HEK293 (cell line): ENCODE results near the gene LRRC59.

Experiments
- GFI1B ChIP-seq: fragments of 450-650 bp; formaldehyde crosslinking; IDR thresholded peaks from 2 replicates; pipeline ENCODE4 v1.5.1; 2016; ENCODE audit warnings: missing biosample characterization, missing genetic modification characterization
- HIC1 ChIP-seq: fragments of 450-650 bp; formaldehyde crosslinking; IDR thresholded peaks from 2 replicates; pipeline ENCODE4 v1.5.1; 2016; ENCODE audit warnings: missing biosample characterization, missing genetic modification characterization
- OSR2 ChIP-seq: fragments of 450-650 bp; formaldehyde crosslinking; IDR thresholded peaks from 2 replicates; pipeline ENCODE4 v1.5.1; 2016; ENCODE audit warnings: missing biosample characterization, missing genetic modification characterization
- OVOL3 ChIP-seq: fragments of 450-650 bp; formaldehyde crosslinking; IDR thresholded peaks from 2 replicates; pipeline ENCODE4 v1.5.1; 2016; ENCODE audit warnings: missing biosample characterization, missing genetic modification characterization
- PRDM6 ChIP-seq: fragments of 450-650 bp; formaldehyde crosslinking; IDR thresholded peaks from 2 replicates; pipeline ENCODE4 v1.5.1; 2017; ENCODE audit warnings: missing biosample characterization, missing genetic modification characterization
- TRIM28 ChIP-seq: IDR thresholded peaks from 2 replicates; pipeline ENCODE4 v1.6.1; 2011; ENCODE audit warnings: low read length, control low read depth, borderline replicate concordance
- ZBTB7A ChIP-seq: fragments of 450-650 bp; formaldehyde crosslinking; IDR thresholded peaks from 2 replicates; pipeline ENCODE4 v1.5.1; 2016; ENCODE audit warnings: low read depth, missing biosample characterization, missing genetic modification characterization
- ZFP41 ChIP-seq: fragments of 450-650 bp; formaldehyde crosslinking; IDR thresholded peaks from 2 replicates; pipeline ENCODE4 v1.5.1; 2016; ENCODE audit warnings: missing biosample characterization, missing genetic modification characterization, borderline replicate concordance
- ZIC2 ChIP-seq: fragments of 450-650 bp; formaldehyde crosslinking; IDR thresholded peaks from 2 replicates; pipeline ENCODE4 v1.5.1; 2016; ENCODE audit warnings: missing biosample characterization, missing genetic modification characterization
- ZNF10 ChIP-seq: fragments of 450-650 bp; formaldehyde crosslinking; IDR thresholded peaks from 2 replicates; pipeline ENCODE4 v1.5.1; 2017; ENCODE audit warnings: missing biosample characterization, missing genetic modification characterization
- ZNF148 ChIP-seq: fragments of 450-650 bp; formaldehyde crosslinking; IDR thresholded peaks from 2 replicates; pipeline ENCODE4 v1.5.0; 2017; ENCODE audit warnings: missing biosample characterization, missing genetic modification characterization, borderline replicate concordance
- ZNF16 ChIP-seq: fragments of 450-650 bp; formaldehyde crosslinking; IDR thresholded peaks from 2 replicates; pipeline ENCODE4 v1.5.1; 2016; ENCODE audit warnings: low read depth, missing biosample characterization, missing genetic modification characterization
- ZNF223 ChIP-seq: fragments of 450-650 bp; formaldehyde crosslinking; IDR thresholded peaks from 2 replicates; pipeline ENCODE4 v1.5.1; 2016; ENCODE audit warnings: missing biosample characterization, missing genetic modification characterization
- ZNF292 ChIP-seq: fragments of 450-650 bp; formaldehyde crosslinking; IDR thresholded peaks from 2 replicates; pipeline ENCODE4 v1.5.1; 2016; ENCODE audit warnings: low read depth, missing biosample characterization, missing genetic modification characterization, borderline replicate concordance
- ZNF391 ChIP-seq: fragments of 450-650 bp; formaldehyde crosslinking; IDR thresholded peaks from 2 replicates; pipeline ENCODE4 v1.5.1; 2016; ENCODE audit warnings: low read depth, missing biosample characterization, missing genetic modification characterization, borderline replicate concordance
- ZNF513 ChIP-seq: fragments of 450-650 bp; IDR thresholded peaks from 2 replicates; pipeline ENCODE4 v1.5.1; 2018; ENCODE audit warnings: missing biosample characterization, missing genetic modification characterization
- ZNF521 ChIP-seq: fragments of 450-650 bp; formaldehyde crosslinking; IDR thresholded peaks from 2 replicates; pipeline ENCODE4 v1.5.1; 2017; ENCODE audit warnings: missing biosample characterization, mild to moderate bottlenecking, missing genetic modification characterization
- ZNF610 ChIP-seq: fragments of 450-650 bp; formaldehyde crosslinking; IDR thresholded peaks from 2 replicates; pipeline ENCODE4 v1.5.1; 2016; ENCODE audit warnings: missing biosample characterization, missing genetic modification characterization, borderline replicate concordance
- ZNF629 ChIP-seq: fragments of 450-650 bp; formaldehyde crosslinking; IDR thresholded peaks from 2 replicates; pipeline ENCODE4 v1.5.1; 2017; ENCODE audit warnings: missing biosample characterization, missing genetic modification characterization
- ZNF654 ChIP-seq: fragments of 450-650 bp; formaldehyde crosslinking; IDR thresholded peaks from 2 replicates; pipeline ENCODE4 v1.5.1; 2016; ENCODE audit warnings: low read depth, missing biosample characterization, missing genetic modification characterization
- ZNF670 ChIP-seq: fragments of 450-650 bp; formaldehyde crosslinking; IDR thresholded peaks from 2 replicates; pipeline ENCODE4 v1.5.1; 2016; ENCODE audit warnings: missing biosample characterization, missing genetic modification characterization, low read depth
- ZNF747 ChIP-seq: fragments of 450-650 bp; formaldehyde crosslinking; IDR thresholded peaks from 2 replicates; pipeline ENCODE4 v1.5.1; 2016; ENCODE audit warnings: missing biosample characterization, missing genetic modification characterization
- TF ChIP-seq, protein P1 (sequence below): fragments of 450-650 bp; formaldehyde crosslinking; IDR thresholded peaks from 2 replicates; pipeline ENCODE4 v1.5.1; 2017; ENCODE audit warnings: missing biosample characterization, mild to moderate bottlenecking, missing genetic modification characterization, moderate library complexity

LRRC59 gene

GRCh38 chr17:50362661-50363060, 34.7 kb downstream of the LRRC59 start (continued):
- TF ChIP-seq, protein P1, sequence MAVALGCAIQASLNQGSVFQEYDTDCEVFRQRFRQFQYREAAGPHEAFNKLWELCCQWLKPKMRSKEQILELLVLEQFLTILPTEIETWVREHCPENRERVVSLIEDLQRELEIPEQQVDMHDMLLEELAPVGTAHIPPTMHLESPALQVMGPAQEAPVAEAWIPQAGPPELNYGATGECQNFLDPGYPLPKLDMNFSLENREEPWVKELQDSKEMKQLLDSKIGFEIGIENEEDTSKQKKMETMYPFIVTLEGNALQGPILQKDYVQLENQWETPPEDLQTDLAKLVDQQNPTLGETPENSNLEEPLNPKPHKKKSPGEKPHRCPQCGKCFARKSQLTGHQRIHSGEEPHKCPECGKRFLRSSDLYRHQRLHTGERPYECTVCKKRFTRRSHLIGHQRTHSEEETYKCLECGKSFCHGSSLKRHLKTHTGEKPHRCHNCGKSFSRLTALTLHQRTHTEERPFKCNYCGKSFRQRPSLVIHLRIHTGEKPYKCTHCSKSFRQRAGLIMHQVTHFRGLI (tag by site-specific recombination) = no peak
- TF ChIP-seq ZNF654 (tag by site-specific recombination) (peak; percentile 34), ZNF521 (tag by site-specific recombination) (no peak), HIC1 (no peak), ZNF629 (tag by site-specific recombination) (no peak), ZBTB7A (no peak), GFI1B (tag by site-specific recombination) (no peak), ZNF10 (tag by site-specific recombination) (no peak), ZNF148 (no peak), TRIM28 (no peak), ZNF670 (no peak), ZNF610 (no peak), ZNF16 (tag by site-specific recombination) (no peak), ZNF513 (tag by site-specific recombination) (no peak), ZNF747 (no peak), PRDM6 (tag by site-specific recombination) (no peak), ZFP41 (tag by site-specific recombination) (no peak), OSR2 (tag by site-specific recombination) (no peak), ZNF391 (tag by site-specific recombination) (no peak), OVOL3 (tag by site-specific recombination) (peak; percentile 40; the same call in 1 of the 2 replicates), ZIC2 (tag by site-specific recombination) (no peak), ZNF292 (tag by site-specific recombination) (no peak), ZNF223 (tag by site-specific recombination) (no peak)
